RWPE2 (cell line): ENCODE data around the gene FTSJ1.

Experiments
- ATAC-seq: fragments of 200-7000 bp; cut with Tn5 transposase; 3 replicates; pipeline ENCODE4 v1.9.1; 2021; ENCODE audit warnings: low read depth
- DNase-seq: peaks from one replicate; pipeline ENCODE4 v3.0.0-alpha.2; 2020; ENCODE audit warnings: low spot score
- H3K27ac ChIP-seq: fragments of 450-650 bp; 2 replicates; pipeline ENCODE4 v1.5.1; 2017; ENCODE audit warnings: mild to moderate bottlenecking; ENCODE audit not compliant: poor library complexity, severe bottlenecking
- H3K27me3 ChIP-seq: fragments of 250-450 bp; sonication (Bioruptor Pico); 2 replicates; pipeline ENCODE4 v1.5.1; 2021; ENCODE audit warnings: mild to moderate bottlenecking, moderate library complexity; ENCODE audit not compliant: insufficient read depth, poor library complexity, severe bottlenecking
- H3K36me3 ChIP-seq: fragments of 250-450 bp; sonication (Bioruptor Pico); 2 replicates; pipeline ENCODE4 v1.5.1; 2020; ENCODE audit warnings: low read depth, mild to moderate bottlenecking, moderate library complexity
- H3K4me1 ChIP-seq: fragments of 250-450 bp; sonication (Bioruptor Pico); 2 replicates; pipeline ENCODE4 v1.5.1; 2021; ENCODE audit warnings: mild to moderate bottlenecking, moderate library complexity; ENCODE audit not compliant: insufficient read depth, poor library complexity, severe bottlenecking
- H3K4me3 ChIP-seq: fragments of 250-450 bp; sonication (Bioruptor Pico); 2 replicates; pipeline ENCODE4 v1.5.1; 2021; ENCODE audit warnings: mild to moderate bottlenecking, moderate library complexity; ENCODE audit not compliant: severe bottlenecking
- H3K9me3 ChIP-seq: fragments of 250-450 bp; sonication (Bioruptor Pico); 2 replicates; pipeline ENCODE4 v1.5.1; 2021; ENCODE audit warnings: mild to moderate bottlenecking, moderate library complexity; ENCODE audit not compliant: severe bottlenecking
- CTCF ChIP-seq: fragments of 450-650 bp; IDR thresholded peaks from one replicate; pipeline ENCODE4 v1.5.1; 2017; ENCODE audit warnings: mild to moderate bottlenecking, moderate library complexity; ENCODE audit not compliant: poor library complexity, severe bottlenecking

Gene FTSJ1

DNA sequence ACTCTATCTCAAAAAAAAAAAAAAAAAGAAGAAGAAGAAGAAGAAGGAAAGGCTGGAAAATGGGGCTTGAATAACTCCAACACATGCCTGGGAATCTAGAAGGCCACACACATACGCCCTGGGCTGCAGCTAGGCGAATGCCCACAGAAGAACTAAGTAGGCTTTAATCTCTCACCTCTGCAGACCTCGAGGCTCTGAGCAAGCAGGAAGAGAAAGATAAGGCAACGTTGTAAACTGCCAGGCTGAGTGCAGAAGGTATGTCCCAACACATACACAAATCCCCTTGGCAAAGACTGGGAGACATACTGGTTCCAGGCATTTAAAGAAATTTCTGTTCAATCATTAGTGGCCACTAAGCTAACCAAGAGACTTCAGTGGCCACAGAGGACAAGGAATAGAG lies 24.3 kb upstream of the FTSJ1 start:
- H3K4me1 ChIP-seq: no peaks in the 10 kb centered on the region
- H3K36me3 ChIP-seq: no peaks in the 10 kb centered on the region
- H3K9me3 ChIP-seq: no peaks in the 10 kb centered on the region
- no peak overlapping the region for H3K4me3 ChIP-seq
- DNase-seq (no peak), ATAC-seq (no peak)
- H3K27me3 ChIP-seq: no peaks in the 10 kb centered on the region
- TF ChIP-seq CTCF: no peak
- H3K27ac ChIP-seq: no peak overlapping the region

DNA sequence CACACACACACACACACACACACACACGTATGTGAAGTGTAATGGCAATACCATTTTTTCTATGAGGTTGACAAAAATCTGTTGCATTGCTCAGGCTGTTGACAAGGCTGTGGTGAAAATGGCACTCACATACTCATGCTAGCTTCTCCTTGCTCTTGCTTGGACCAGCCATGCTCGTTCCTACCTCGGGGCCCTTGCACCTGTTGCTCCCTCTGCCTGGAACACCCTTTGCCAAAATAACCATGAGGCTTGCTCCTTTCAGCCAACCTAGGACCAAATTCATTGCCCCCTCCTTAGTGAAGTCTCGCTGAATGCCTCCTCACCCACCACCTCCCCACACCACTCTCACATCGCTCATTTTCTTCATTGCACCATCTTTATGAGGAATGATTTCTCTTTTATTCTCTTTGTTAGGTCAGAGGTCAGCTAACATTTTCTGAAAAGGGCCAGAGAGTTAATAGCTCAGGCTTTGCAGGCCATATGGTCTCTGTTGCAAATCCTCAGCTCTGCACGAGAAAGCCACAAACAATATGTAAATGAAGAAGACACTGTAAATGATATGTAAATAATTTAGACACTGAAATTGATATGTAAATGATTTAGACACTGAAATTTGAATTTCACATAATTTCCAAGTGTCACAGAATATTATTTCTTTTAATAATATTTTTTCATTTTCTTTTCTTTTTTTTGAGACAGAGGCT lies 19.2 kb upstream of the FTSJ1 start:
- no peak overlapping the region for H3K27ac ChIP-seq
- ATAC-seq (no peak), DNase-seq (no peak)
- no peaks in the 10 kb centered on the region for H3K27me3 ChIP-seq
- no peak overlapping the region for H3K4me3 ChIP-seq
- TF ChIP-seq CTCF: no peak
- no peaks in the 10 kb centered on the region for H3K4me1 ChIP-seq
- H3K36me3 ChIP-seq: no peaks in the 10 kb centered on the region
- no peaks in the 10 kb centered on the region for H3K9me3 ChIP-seq

DNA sequence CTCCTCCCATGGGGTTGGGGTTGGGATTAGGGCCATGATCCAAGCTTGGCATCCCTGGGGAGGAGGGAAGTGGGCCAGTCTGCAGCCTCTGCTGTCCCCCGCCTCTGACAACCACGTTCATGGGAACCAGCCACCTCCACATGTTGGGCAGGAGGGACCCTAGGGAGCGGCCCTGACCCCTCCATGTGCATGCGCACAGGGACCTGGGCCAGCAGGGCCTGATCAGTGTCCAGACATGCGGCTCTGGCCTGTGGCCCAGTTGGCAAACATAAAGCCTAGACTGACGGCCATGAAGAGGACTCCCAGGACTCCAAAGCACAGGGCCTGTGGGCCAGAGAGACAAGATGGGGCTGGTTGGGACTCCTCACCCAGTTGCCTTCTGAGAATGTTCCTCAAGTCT lies 17.3 kb upstream of the FTSJ1 start:
- DNase-seq: no peak
- no peaks in the 10 kb centered on the region for H3K36me3 ChIP-seq
- no peak for ATAC-seq
- no peaks in the 10 kb centered on the region for H3K9me3 ChIP-seq
- H3K27ac ChIP-seq: no peak overlapping the region
- no peak overlapping the region for H3K4me3 ChIP-seq
- H3K4me1 ChIP-seq: no peaks in the 10 kb centered on the region
- no peaks in the 10 kb centered on the region for H3K27me3 ChIP-seq
- no peak for TF ChIP-seq CTCF

- Histone ChIP-seq H3K4me1 (no peaks in the 10 kb centered on the region), H3K4me3 (no peak overlapping the region), H3K9me3 (no peaks in the 10 kb centered on the region), H3K27ac (no peak overlapping the region), H3K27me3 (no peaks in the 10 kb centered on the region), H3K36me3 (no peaks in the 10 kb centered on the region)
- ATAC-seq: no peak
- TF ChIP-seq CTCF: no peak
- DNase-seq: no peak
These were observed 16.5 kb upstream of the FTSJ1 start for GRCh38 chrX:48459483-48459882.

GRCh38 chrX:48460031-48460430 lies 16.0 kb upstream of the FTSJ1 start:
- H3K27me3 ChIP-seq: no peaks in the 10 kb centered on the region
- ATAC-seq (no peak), DNase-seq (no peak)
- H3K4me1 ChIP-seq: no peaks in the 10 kb centered on the region
- no peak overlapping the region for H3K27ac ChIP-seq
- no peak for TF ChIP-seq CTCF
- no peaks in the 10 kb centered on the region for H3K9me3 ChIP-seq
- H3K4me3 ChIP-seq: no peak overlapping the region
- H3K36me3 ChIP-seq: no peaks in the 10 kb centered on the region
